ENCODE data around the gene ANKS1B.
"Not testable (repeated sequence)": the region's sequence is repeated elsewhere in the genome, so short reads cannot be mapped to it uniquely, and the experiment has no call there.

ANKS1B gene

DNA sequence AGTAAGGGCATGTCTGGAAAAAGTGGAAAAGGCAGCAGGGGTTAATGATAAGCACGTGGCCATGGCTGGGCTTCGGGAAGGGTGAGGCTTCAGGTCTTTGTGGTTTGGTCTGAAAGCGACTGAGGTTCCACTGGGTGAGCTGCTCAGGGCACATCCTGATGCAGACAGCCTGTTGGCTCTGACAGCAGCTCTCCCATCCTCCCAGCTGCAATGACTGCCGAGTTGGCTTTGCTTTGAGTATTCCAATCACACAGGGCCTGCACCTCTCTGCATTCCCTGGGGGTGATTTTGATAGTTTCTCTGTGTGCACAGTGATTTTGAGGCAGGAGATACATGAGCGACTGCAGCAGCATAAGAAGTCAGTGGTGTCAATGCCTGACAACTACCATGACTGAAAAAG, 948.9 kb downstream of the ANKS1B start:
- DNase-seq: no peak

DNA sequence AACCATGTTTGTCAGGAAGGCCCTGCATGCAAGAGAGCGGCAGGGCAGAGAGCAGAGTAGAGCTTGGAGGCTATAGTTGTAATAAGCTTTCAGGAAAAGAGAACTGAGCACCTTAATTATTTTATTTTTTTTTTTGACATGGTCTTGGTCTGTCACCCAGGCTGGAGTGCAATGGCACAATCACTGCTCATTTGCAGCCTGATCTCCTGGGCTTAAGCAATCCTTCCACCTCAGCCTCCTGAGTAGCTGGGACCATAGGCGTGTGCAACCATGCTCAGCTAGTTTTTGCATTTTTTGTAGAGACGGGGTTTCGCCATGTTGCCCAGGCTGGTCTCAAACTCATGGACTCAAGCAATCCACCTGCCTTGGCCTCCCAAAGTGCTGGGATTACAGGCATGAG, 950.5 kb downstream of the ANKS1B start:
- DNase-seq: not testable (repeated sequence)

GRCh38 chr12:99029511-99030271, 955.0 kb downstream of the ANKS1B start:
- DNase-seq: no peak

- DNase-seq: no peak
These were observed 957.3 kb downstream of the ANKS1B start for GRCh38 chr12:99027461-99027860.

- DNase-seq: no peak
These were observed 957.7 kb downstream of the ANKS1B start for GRCh38 chr12:99027055-99027393.

DNA sequence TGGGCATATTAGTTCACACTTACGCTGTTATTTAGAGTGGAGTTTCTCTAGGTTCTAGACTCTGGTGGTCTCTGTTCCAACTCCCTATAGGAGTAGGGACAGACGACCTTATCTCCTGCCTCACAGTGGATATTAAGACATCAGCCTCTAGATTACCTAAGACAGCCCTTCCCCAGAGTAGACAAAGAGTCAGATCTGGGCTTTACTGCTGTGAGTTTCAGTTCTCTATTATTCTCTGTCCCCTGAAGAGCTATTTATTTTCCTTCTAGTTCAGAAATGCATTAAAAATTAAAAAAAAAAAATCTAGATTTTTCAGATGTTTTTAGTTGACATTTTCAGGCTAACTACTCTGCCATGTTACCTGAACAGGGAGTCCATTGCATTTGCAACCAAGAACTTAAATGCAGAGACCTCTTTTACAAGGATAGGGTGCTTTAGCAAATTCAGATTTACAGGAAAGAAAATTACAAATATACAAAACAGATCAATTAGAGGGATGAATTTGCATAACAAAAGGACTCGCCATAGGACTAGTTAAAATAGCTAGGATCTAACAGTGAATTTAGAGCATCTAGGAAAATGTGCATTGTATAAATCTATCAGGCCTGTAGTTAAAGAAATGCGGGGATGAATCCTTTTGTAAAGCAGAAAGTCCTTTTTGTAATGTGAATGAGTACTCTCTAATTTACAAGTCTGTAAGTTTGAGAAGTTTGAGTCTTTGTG, 958.2 kb downstream of the ANKS1B start:
- no peak for DNase-seq

- no peak for DNase-seq
These were observed 959.9 kb downstream of the ANKS1B start for GRCh38 chr12:99024870-99025269.

DNA sequence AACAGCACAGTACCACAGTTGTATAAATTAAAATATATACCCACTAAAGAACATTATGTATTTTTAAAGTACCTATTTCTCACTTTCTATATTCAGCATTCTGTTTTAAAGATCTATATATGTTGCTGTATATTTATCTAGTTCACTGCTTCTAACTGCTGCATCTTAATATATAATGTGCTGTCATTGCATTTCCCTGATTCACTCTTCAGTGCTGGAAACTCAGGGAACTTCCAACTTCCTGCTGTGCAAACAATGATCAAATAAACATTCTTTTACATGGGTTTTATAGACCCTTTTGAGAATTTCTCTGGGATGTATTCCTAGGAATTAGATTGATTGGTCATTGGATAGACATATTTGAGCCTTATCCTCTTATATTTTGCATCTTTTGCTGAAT, 960.5 kb downstream of the ANKS1B start:
- no peak for DNase-seq

- DNase-seq: no peak
These were observed 963.9 kb downstream of the ANKS1B start for GRCh38 chr12:99020871-99021270.

DNA sequence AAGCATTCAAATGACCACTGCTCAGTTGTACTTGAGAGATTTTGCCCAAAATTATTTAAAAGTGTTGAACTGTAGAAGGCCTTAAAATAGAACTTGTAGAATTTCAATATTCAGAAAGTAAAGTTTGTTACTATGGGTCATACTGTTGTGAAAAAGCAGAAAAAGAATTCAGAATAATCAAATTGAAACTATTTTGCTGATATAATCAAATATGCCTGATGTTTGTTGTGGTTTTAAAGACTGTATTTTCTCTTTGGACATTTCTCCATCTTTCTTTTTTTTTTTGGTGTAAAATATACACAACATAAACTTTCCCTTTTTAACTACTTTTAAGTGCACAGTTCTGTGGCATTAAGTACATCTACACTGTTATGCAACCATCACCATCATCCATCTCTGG, 964.9 kb downstream of the ANKS1B start:
- DNase-seq: no peak

- DNase-seq: no peak
These were observed 966.8 kb downstream of the ANKS1B start for GRCh38 chr12:99017971-99018370.

DNA sequence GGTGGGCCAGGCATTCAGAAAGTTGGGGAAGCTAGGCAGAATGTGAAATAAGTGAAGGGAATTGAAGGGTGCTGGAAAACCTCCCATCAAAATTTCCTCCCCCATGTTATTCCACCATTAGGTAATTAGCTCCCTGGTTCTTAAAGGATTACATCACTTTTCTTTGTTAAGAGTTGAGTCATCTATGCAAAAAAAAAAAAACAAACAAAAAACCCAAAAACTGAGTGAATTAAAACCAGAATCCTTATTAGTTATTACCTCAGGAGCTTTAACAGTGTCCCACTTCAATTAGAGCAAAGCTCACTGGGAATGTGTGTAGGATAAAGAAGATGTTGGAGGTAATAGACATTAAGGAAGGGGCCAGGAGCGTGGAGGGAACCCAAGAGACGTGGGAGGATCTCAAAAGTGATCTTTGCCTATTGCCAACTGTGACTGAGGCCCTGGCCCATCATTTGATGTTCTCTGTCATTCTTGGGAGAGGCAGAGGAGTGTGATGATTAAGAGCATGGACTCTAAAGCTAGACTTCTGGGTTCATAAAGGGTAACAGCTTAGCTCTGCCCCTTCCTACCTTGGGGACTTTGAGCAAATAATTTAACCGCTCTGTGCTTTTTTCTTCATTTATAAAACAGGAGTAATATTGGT, 975.0 kb downstream of the ANKS1B start:
- DNase-seq: no peak

GRCh38 chr12:99005601-99006000, 979.1 kb downstream of the ANKS1B start:
- no peak for DNase-seq

- no peak for DNase-seq
These were observed 979.8 kb downstream of the ANKS1B start for GRCh38 chr12:99004799-99005466.

DNA sequence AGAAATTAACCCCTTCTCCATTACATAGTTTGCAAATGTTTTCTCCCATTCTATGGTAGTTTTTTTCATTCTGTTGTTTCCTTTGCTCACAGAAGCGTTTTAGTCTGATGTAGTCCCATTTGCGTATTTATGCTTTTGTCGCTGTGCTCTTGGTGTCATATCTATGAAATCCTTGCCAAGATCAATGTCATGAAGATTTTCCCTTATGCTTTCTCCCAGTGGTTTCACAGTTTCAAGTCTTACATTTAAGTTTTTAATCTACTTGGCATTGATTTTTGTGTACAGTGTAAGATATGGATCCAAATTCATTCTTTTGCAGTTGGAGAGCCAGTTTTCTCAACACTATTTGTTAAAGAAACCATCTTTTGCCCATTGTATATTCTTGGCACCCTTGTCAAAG, 982.0 kb downstream of the ANKS1B start:
- DNase-seq: no peak

- DNase-seq: no peak
These were observed 982.6 kb downstream of the ANKS1B start for GRCh38 chr12:99002156-99002555.

GRCh38 chr12:98999559-98999958, 985.2 kb downstream of the ANKS1B start:
- no peak for DNase-seq

GRCh38 chr12:98998697-98999299, 985.9 kb downstream of the ANKS1B start:
- no peak for DNase-seq

- no peak for DNase-seq
These were observed 986.8 kb downstream of the ANKS1B start for GRCh38 chr12:98997899-98998298.

- DNase-seq: no peak
These were observed 994.1 kb downstream of the ANKS1B start for GRCh38 chr12:98990648-98991047.

DNA sequence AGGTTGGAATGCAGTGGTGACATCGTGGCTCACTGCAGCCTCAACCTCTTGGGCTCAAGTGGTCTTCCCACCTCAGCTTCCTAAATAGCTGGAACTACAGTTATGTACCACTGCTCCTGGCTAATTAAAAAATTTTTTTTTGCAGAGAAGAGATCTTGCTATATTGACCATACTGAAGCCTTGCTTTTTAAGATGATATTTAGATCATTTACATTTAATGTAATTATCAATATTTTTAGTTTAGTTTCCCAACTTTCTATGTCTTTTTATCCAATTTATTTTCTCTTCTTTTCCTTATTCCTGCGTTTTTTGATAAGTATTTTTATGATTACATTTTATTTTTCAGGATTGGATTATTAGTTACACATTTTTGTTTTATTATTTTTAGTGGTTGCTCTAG, 999.6 kb downstream of the ANKS1B start:
- DNase-seq: no peak

GRCh38 chr12:98983647-98984046, 1001.1 kb downstream of the ANKS1B start:
- no peak for DNase-seq

DNA sequence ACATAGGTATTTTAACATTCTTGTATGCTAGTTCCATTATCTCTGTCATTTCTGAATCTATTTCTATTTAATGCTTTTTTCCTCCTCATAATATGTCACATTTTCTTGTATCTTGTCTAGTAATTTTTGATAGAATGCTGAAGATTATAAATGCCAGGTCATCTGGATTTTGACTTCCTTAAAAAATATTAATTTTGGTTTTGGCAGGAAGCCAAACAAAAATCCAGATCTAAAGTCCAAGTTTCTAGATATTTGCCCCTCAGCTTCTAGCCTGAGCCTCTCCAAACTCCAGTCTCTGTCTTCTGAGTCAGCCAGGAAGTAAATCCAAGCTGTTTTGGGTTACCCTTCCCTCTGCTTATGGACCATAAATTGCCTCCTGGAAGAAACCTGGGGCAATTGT, 1004.2 kb downstream of the ANKS1B start:
- no peak for DNase-seq
